Caco-2 (cell line): Measurements from ENCODE around the gene PLPP7. TPM values are rescaled to one million over a fixed set of nuclear protein-coding genes. Genes with fewer than 3 reads are reported as not detected.
"Not testable (repeated sequence)": the region's sequence is repeated elsewhere in the genome, so short reads cannot be mapped to it uniquely, and the experiment has no call there.

Experiments used
- BruUV-seq: library from RNA; stranded (reverse); fragments of 400-500 nt; replicated peaks from 2 replicates; lab custom pipeline; 2021; lab: Mats Ljungman, UMichigan
- CTCF ChIA-PET: fragments of 300-600 bp; sonication (Branson Sonifier 250); formaldehyde crosslinking; loops from one replicate; lab custom pipeline; 2022; ENCODE audit warnings: antibody characterized with exemption; lab: Charles Lee
- POLR2A ChIA-PET: fragments of 300-600 bp; sonication (Branson Sonifier 250); formaldehyde crosslinking; loops from one replicate; lab custom pipeline; 2022; ENCODE audit warnings: antibody characterized with exemption; lab: Charles Lee
- DNase-seq, 2 experiments: peaks; one replicate each; pipeline versions ENCODE4 v3.0.0 to v3.0.0-alpha.2; 2020 to 2022
- H3K27me3 ChIP-seq: replicated peaks from 2 replicates; pipeline ENCODE4 v1.6.0; 2011; ENCODE audit warnings: low read length; ENCODE audit not compliant: control insufficient read depth, insufficient read depth
- H3K36me3 ChIP-seq: 2 replicates; pipeline ENCODE4 v1.5.1; 2011; ENCODE audit warnings: low read length; ENCODE audit not compliant: control insufficient read depth, insufficient read depth
- H3K4me1 ChIP-seq: fragments of 250-450 bp; sonication (Bioruptor Pico); 2 replicates; pipeline ENCODE4 v1.5.1; 2020; ENCODE audit warnings: mild to moderate bottlenecking
- H3K4me3 ChIP-seq: 2 replicates; pipeline ENCODE4 v1.5.1; 2011; ENCODE audit warnings: low read depth, mild to moderate bottlenecking, control low read depth, low read length
- H3K9me3 ChIP-seq: fragments of 250-450 bp; sonication (Bioruptor Pico); 2 replicates; pipeline ENCODE4 v1.5.1; 2020; ENCODE audit warnings: mild to moderate bottlenecking, moderate library complexity
- H3K27ac Mint-ChIP-seq: one replicate; pipeline ENCODE4 v1.8.0; 2022; ENCODE audit warnings: mixed read lengths; ENCODE audit not compliant: unreplicated experiment
- H3K27me3 Mint-ChIP-seq: one replicate; pipeline ENCODE4 v1.8.0; 2022; ENCODE audit warnings: mixed read lengths; ENCODE audit not compliant: insufficient read depth, unreplicated experiment
- H3K36me3 Mint-ChIP-seq: one replicate; pipeline ENCODE4 v1.8.0; 2022; ENCODE audit warnings: mild to moderate bottlenecking, mixed read lengths; ENCODE audit not compliant: insufficient read depth, unreplicated experiment
- H3K4me1 Mint-ChIP-seq: one replicate; pipeline ENCODE4 v1.8.0; 2022; ENCODE audit warnings: low read depth, mixed read lengths; ENCODE audit not compliant: unreplicated experiment
- H3K4me3 Mint-ChIP-seq: one replicate; pipeline ENCODE4 v1.8.0; 2022; ENCODE audit warnings: mild to moderate bottlenecking, moderate library complexity, mixed read lengths; ENCODE audit not compliant: unreplicated experiment
- H3K9me3 Mint-ChIP-seq: one replicate; pipeline ENCODE4 v1.8.0; 2022; ENCODE audit warnings: mixed read lengths; ENCODE audit not compliant: unreplicated experiment
- CTCF ChIP-seq, 2 experiments: fragments of 200-600 bp in 1 of 2; IDR thresholded peaks; 1 replicate in 1 of 2; 2 replicates in 1 of 2; pipeline versions ENCODE4 v1.5.1 to v1.8.0; 2011 to 2022; ENCODE audit warnings: antibody characterized with exemption in 1 of 2, control low read depth in 1 of 2, inconsistent platforms in 1 of 2, low read depth in 1 of 2, low read length in 1 of 2, mild to moderate bottlenecking in 1 of 2, moderate library complexity in 1 of 2; ENCODE audit not compliant: insufficient read depth in 1 of 2, severe bottlenecking in 1 of 2, unreplicated experiment in 1 of 2
- intact Hi-C: fragments of 100-400 bp; cut with micrococcal nuclease; formaldehyde crosslinking; loops from one replicate; pipeline ENCODE4 v1.10.0; 2022; ENCODE audit not compliant: unreplicated experiment
- total RNA-seq: library from RNA; stranded (reverse); gene quantifications from 2 replicates; pipeline ENCODE4 v1.2.3, GENCODE V29; 2022

The PLPP7 gene
- total RNA-seq, 1 experiment from 2014 or later, result 0.11 TPM

DNA sequence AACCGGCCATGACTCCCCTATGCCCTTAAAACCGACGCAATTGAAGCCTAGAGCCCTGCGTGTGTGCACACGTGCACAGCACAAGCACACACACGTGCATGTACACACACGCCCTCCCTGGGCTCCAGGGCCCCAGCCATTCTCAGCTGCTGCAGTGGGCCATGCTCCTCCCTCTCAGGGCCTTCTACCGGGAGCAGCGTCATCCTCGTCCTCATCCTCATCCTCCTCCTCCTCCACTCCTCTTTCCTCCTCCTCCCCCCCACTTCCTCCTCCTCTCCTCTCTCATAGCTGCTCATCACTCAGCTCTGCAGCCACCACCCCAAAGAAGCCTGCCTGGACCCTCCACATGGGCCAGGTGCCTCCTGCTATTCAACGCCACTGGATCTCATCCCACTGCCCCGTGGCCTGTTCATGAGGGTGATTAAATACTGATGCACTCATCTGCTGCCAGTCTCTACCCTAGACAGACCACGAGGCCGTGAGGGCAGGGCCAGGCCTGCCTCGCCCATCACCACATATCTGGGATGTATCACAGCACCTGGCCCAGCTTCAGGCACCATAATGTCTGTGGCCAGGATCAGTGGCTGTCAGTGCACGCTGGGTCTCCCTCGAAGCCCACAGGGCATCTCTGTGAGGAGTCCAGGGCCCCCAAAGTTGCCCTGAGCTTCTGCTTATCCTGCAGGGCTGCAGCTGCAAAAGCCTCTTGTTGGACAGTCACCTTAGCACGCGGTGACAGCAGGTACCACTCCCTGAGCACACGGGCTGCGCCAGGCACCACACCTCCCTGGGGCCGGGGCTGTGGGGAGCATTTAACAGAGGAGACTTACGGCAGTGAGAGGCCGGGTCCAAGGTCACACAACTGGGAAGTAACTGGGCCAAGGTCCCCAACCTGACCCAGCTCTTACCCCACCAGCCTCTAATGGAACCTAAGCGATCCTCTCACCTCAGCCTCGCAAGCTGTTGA is 23.0 kb upstream of the PLPP7 start:
- Histone ChIP-seq H3K4me3 (no peak overlapping the region), H3K4me1 (no peaks in the 10 kb centered on the region), H3K9me3 (no peaks in the 10 kb centered on the region), H3K27me3 (no peaks in the 10 kb centered on the region), H3K36me3 (no peaks in the 10 kb centered on the region)
- Mint-ChIP-seq H3K4me3 (no peak overlapping the region), H3K4me1 (no peaks in the 10 kb centered on the region), H3K27me3 (no peaks in the 10 kb centered on the region), H3K36me3 (peaks cover 4% of the 10 kb centered on the region), H3K9me3 (no peaks in the 10 kb centered on the region), H3K27ac (no peak overlapping the region)
- BruUV-seq, result no TSS peak
- no peak for DNase-seq
- no peak for TF ChIP-seq CTCF (IDR thresholded peaks at IDR 0.05; ENCODE audit: insufficient read depth in 1 of 2, low read depth in 1 of 2, low read length in 1 of 2, severe bottlenecking in 1 of 2, unreplicated experiment in 1 of 2)
- intact Hi-C loops, result no loop called here
- ChIA-PET POLR2A (no interaction called here), CTCF (no interaction called here)

DNA sequence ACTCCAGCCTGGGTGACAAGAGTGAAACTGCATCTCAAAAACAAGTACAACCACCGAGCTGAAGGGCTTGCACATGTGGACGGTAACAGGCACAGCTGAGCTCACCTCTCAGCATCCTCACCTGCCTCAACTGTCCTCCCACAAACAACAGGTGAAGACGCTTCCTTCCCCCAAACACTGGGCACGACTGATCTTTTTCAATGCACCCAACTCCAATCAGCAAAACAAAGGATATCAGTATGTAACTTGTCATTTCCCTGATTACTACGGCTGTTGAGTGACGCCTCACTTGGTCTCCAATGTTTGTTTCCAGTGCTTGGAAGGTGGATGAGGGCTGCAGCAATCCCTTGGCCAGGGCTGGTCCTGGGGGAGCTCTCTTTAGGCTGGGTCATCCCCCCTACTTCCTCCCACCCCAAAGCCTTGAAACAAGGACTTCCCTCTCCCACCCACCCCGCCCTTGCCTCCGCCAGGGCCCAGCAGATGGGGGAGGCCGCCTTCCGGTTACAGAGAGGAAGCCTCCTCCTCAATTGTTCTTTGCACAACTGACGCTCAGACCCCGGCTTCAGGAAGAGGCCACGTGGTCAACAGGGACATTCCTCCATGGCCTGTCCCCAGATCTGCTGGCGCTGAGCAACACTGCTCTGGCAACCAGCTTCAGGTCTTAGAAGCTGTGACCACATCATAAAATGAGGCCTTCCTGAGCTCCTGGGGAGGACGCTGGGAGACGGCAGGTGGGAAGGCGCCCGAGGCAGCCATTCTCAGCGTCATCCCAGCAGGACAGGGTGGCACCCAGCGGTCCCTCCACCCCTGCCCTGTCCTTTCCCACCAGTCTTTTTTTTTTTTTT is 19.1 kb upstream of the PLPP7 start:
- H3K36me3 ChIP-seq, result no peaks in the 10 kb centered on the region
- Mint-ChIP-seq H3K27me3 (no peaks in the 10 kb centered on the region), H3K27ac (no peak overlapping the region), H3K4me1 (no peaks in the 10 kb centered on the region), H3K4me3 (no peak overlapping the region), H3K9me3 (no peaks in the 10 kb centered on the region), H3K36me3 (no peaks in the 10 kb centered on the region)
- ChIA-PET CTCF (interaction anchor here (0.5 to 0.6 kb wide), 2 partner anchors 187 to 835 kb away, joined by 3 read pairs; no protein-coding TSS in a partner anchor), POLR2A (no interaction called here)
- H3K4me1 ChIP-seq, result no peaks in the 10 kb centered on the region
- H3K4me3 ChIP-seq, result no peak overlapping the region
- no TSS peak for BruUV-seq
- H3K27me3 ChIP-seq, result no peaks in the 10 kb centered on the region
- DNase-seq, result no peak
- intact Hi-C loops, result no loop called here
- no peak for TF ChIP-seq CTCF (IDR thresholded peaks at IDR 0.05; ENCODE audit: insufficient read depth in 1 of 2, low read depth in 1 of 2, low read length in 1 of 2, severe bottlenecking in 1 of 2, unreplicated experiment in 1 of 2)
- H3K9me3 ChIP-seq, result no peaks in the 10 kb centered on the region

- H3K4me3 ChIP-seq, H3K36me3 ChIP-seq, H3K9me3 Mint-ChIP-seq, H3K27ac Mint-ChIP-seq, H3K27me3 ChIP-seq, BruUV-seq, H3K4me1 Mint-ChIP-seq, H3K36me3 Mint-ChIP-seq, H3K4me3 Mint-ChIP-seq, intact Hi-C loops, H3K9me3 ChIP-seq, POLR2A ChIA-PET, DNase-seq, H3K4me1 ChIP-seq, H3K27me3 Mint-ChIP-seq: not testable (repeated sequence)
- CTCF ChIA-PET, result interaction anchor here (0.5 to 0.6 kb wide), 2 partner anchors 187 to 835 kb away, joined by 3 read pairs; no protein-coding TSS in a partner anchor
Measured at GRCh38 chr9:131271016-131271273, 18.6 kb upstream of the PLPP7 start.
